NCI-H69 (cell line): ENCODE results near the gene TMEM192.
"Not testable (repeated sequence)": the region's sequence is repeated elsewhere in the genome, so short reads cannot be mapped to it uniquely, and the experiment has no call there.

Source experiments
- DNase-seq: peaks from one replicate; lab custom pipeline; 2025; lab: John Stamatoyannopoulos, UW

TMEM192 gene

DNA sequence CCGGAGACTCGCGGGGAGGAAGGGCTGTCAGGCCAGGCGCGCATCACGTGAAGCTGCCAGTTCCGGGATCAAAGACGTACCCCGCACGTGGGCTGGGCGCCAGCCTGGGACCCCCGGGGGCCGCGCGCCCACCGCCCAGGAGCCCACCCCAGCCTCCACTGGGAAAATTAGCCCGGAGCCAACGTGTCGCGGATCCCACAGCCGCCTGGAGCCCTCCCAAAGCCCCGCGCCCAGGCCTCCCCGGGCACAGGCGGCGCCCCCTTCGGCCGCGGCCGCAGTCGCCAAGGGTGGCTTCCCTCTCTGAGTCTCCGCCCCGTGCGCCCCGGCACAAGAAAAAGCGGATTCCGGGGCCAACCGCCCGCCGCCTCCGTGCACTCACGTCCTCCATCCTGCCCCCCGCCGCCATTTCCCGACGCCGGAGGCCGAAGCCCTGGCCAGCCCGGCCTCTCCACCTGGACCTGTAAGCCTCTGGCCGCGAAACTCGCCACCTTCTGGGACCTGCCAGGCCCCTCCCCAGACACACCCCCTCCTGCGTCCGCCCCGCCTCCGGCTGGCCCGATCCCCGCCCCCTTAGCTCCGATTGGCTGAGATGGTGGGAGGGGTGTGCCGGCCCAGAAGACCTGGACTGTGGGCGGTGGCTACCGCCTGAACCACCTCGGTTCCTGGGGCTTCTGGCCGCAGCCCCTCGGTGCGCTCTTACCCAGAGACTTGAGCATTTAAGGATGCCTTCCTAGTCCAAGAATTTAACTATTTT is at the start of gene TMEM192:
Gene TMEM192, minus strand, starts transcription at position 493 of the 754 bp plus-strand sequence. Its CDS starts 87 bp downstream, at position 406.
- DNase-seq = peak; percentile 90

DNA sequence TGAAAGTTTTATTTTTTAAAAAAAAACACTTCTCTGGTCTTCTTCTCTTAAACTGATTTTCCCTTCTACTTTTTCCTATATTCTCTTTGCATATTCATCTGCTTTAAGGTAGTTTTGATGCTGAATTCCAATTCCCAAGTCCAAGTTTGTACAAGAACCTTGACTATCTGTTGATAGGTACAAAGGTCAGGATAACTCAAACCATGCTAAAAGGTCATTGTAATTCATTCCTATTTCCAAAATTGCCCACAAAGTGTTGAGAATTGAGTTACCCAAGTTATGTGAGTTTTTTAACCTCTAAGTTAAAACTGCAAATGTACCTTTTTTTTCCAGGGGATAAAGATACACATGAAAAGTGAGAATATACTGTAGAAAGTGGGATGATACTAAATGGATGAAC is 46.1 kb upstream of the TMEM192 start:
- DNase-seq = no peak

DNA sequence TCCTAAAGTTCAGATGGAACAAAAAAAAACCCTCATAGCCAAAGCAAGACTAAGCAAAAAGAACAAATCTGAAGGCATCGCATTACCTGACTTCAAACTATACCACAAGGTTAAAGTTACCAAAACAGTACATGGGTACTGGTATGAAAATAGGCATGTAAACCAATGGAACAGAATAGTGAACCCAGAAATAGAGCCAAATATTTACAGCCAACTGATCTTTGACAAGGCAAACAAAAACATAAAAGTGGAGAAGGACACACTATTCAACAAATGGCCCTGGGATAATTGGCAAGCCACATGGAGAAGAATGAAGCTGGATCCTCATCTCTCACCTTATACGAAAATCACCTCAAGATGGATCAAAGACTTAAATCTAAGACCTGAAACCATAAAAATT is 44.2 kb upstream of the TMEM192 start:
- DNase-seq = no peak

GRCh38 chr4:165154482-165154881 is 41.8 kb upstream of the TMEM192 start:
- DNase-seq = no peak

- no peak for DNase-seq
Measured at GRCh38 chr4:165152527-165152926, 39.9 kb upstream of the TMEM192 start.

DNA sequence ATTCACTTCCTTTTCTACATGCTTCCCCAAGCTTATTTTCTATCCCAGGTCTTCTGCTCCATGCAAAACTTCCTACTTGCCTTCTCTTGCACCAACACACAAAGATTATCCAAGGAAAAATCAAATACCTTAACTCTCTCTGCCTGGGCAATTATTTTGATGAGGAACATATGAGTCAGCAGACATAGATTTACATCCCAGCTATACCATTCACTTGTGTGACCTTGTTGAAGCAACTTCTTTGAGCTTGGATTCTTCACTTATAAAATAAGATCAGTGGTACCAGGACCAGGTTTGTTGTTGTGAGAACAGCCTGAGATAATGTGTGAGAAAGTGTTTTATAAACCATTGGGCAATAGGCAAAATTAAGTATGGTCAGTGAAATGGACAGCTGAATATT is 39.1 kb upstream of the TMEM192 start:
- no peak for DNase-seq

- no peak for DNase-seq
Measured at GRCh38 chr4:165150545-165150944, 37.9 kb upstream of the TMEM192 start.

- DNase-seq = no peak
Measured at GRCh38 chr4:165138843-165139242, 26.2 kb upstream of the TMEM192 start.

GRCh38 chr4:165137205-165137604 is 24.5 kb upstream of the TMEM192 start:
- no peak for DNase-seq

GRCh38 chr4:165136529-165136928 is 23.9 kb upstream of the TMEM192 start:
- DNase-seq = no peak

- DNase-seq = no peak
Measured at GRCh38 chr4:165133150-165133549, 20.5 kb upstream of the TMEM192 start.

DNA sequence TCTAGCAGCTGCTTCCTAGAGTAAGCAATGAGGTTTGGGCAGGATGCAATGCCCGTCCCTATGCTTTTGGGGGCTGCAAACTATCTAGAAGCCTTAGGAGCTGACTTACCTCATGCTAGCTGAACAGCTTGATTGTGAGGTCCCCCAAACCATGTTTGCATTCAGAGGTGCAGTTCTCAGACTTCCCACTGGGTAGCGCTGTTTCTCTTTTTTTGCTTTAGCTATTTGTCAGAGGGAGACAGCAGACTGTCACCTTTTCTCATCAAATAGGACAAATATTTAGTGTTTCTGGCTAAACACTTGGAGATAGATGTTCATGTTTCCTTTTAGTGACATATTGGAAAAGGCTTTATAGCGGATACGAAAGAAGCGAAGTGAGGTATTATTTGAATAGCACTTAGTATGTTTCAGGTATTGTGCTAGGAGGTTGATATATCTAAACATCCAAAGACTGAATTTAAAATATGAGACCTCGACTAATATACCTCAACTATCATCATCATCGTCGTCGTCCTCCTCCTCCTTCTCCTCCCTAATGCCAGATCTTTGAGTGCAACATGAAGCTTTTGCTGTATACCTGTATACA is 18.7 kb upstream of the TMEM192 start:
- DNase-seq = peak; percentile 52

- no peak for DNase-seq
Measured at GRCh38 chr4:165129924-165130323, 17.3 kb upstream of the TMEM192 start.

- not testable (repeated sequence) for DNase-seq
Measured at GRCh38 chr4:165125869-165126499, 13.3 kb upstream of the TMEM192 start.

- DNase-seq = peak; percentile 1
Measured at GRCh38 chr4:165124488-165124887, 11.8 kb upstream of the TMEM192 start.

- no peak for DNase-seq
Measured at GRCh38 chr4:165118256-165118909, 5.7 kb upstream of the TMEM192 start.

DNA sequence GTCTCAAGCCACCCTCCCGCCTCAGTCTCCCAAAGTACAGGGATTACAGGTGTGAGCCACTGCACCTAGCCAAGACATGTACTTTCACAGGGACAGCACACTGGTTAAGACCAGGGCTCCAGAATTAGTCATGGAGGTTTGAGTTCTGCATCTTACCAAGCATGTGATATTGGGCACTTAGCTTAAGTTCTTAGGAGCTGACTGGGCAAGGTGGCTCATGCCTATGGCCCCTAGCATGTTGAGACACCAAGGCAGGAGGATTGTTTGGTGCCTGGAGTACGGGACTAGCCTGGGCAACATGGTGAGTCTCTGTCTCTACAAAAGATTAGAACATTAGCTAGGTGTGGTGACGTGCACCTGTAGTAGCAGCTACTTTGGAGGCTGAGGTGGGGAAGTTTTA is 2.6 kb upstream of the TMEM192 start:
- no peak for DNase-seq

- no peak for DNase-seq
Measured at GRCh38 chr4:165111906-165112367, 723 bp downstream of the TMEM192 start.

DNA sequence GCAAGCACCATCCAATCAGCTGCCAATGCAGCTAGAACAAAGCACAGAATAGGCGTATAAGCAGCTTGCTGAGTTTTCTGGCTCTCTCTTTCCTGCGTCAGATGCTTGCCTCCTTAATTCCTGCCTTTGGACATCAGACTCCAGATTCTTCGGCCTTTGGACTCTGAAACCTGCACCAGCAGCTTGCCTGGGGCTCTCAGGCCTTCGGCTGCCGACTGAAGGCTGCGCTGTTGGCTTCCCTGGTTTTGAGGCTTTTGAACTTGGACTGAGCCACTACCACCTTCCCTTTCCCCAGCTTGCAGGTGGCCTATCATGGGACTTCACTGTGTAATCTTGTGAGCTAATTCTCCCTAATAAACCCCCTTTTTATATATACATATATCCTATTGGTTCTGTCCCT is 6.1 kb downstream of the TMEM192 start:
- DNase-seq = no peak

DNA sequence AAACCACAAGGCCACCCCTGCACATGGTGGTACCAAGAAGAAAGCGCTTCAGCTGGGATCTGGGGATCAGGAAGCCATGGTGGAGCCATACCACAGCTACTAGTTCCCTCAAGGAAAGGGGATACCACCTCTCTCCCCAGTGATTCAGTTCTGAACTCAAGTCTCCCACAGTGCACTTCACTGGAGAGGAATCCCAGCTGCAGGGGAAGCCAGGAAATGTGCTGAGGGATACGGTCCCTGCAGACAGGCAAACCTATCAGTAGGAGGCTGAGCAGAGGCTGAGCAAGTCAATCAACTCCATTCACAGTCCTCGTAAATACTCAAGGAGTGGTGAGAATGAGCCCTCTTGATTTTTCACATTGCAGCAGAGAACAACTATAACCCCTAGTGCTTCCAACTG is 11.0 kb downstream of the TMEM192 start:
- no peak for DNase-seq

DNA sequence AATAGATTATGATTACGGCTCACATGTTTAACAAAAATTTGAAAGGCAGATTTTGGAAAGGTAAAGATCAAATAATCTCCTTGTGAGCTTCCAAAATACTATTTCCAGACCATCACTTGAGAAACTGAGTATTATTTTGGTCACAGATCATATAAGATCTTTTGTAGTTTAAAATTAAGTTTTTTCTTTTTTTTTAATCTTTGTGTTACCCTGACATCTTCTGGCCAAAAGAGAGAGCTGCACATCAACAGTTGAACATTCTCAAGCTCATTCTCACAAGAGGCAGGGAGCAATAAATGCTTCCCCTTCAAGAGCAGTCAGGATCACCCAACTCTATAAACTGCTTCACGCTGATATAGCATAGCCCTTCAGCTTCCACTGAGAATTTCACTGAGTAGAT is 15.9 kb downstream of the TMEM192 start:
- peak; percentile 7 for DNase-seq

DNA sequence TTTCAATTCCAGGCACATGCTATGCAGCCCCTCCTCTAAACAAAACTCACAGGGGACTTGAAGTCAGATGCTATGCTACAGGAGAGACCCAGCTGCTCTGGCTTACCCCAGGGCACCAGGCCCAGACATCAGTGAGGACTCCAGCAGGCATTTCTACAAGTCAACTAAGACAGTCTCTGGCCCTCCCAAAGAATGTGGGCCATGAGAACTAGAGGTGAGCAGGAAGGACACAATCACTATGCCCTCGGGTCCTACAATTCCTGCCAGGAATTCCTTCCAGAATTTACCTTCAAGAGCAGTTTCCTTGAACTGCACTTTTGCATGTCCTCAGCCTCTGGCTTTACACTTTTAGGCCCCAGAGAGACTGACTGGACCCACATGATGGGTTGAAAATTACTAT is 17.4 kb downstream of the TMEM192 start:
- no peak for DNase-seq

DNA sequence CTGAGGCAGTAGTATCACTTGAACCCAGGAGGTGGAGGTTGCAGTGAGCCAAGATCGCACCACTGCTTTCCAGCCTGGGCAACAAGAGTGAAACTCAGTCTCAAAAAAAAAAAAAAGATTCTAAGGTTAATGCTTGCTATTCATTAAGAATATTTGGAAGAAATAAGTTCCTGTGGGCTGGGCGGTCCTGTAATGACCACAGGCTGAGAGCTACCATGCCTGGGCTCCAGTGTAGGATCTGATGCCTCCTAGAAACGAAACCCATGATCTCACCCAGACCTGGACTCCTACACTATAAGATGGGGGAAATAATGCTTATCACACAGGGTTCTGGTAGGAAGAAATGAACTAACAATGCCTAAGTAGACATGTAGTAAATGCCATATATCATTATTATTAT is 17.8 kb downstream of the TMEM192 start:
- no peak for DNase-seq
